ENCODE measurements around the gene PPFIBP2.
A peak's percentile ranks its signal among the peaks of the same experiment; 100 is the strongest.

- TF ChIP-seq EZH2 (IDR thresholded peaks at IDR 0.05; ENCODE audit: low read depth): no peak
- TF ChIP-seq CTCF (conservative IDR thresholded peaks at IDR 0.05): peak; percentile 80
Observed at GRCh38 chr11:7513234-7514098, at the start of gene PPFIBP2.
